Bronchial epithelial cell (primary cell): ENCODE measurements around the gene ODAD2. TPM values are rescaled to one million over a fixed set of nuclear protein-coding genes. Genes with fewer than 3 reads are reported as not detected.

Experiments
- DNase-seq: peaks from one replicate; pipeline ENCODE4 v3.0.0-alpha.2; 2010; ENCODE audit warnings: low read depth
- FAIRE-seq: peaks from 2 replicates; lab custom pipeline; 2011; peaks lifted over from hg19 to GRCh38; lab: Jason Lieb, UNC
- H3K27me3 ChIP-seq: 2 replicates; pipeline ENCODE4 v1.5.1; 2011; ENCODE audit warnings: low read length; ENCODE audit not compliant: control insufficient read depth, insufficient read depth
- H3K36me3 ChIP-seq: 2 replicates; pipeline ENCODE4 v1.5.1; 2011; ENCODE audit warnings: low read length; ENCODE audit not compliant: control insufficient read depth, insufficient read depth
- H3K4me3 ChIP-seq: 2 replicates; pipeline ENCODE4 v1.5.1; 2011; ENCODE audit warnings: mild to moderate bottlenecking, low read depth, low read length, control low read depth
- total RNA-seq: library from RNA; depleted of rRNA; stranded (reverse); fragments of >200 nt; gene quantifications from 2 replicates; pipeline ENCODE4 v1.2.1, GENCODE V29; 2014
- TF ChIP-seq, protein P1 (sequence below): IDR thresholded peaks from 2 replicates; pipeline ENCODE4 v1.5.1; 2011; ENCODE audit warnings: mild to moderate bottlenecking, moderate library complexity, low read length, control low read depth, inconsistent platforms; ENCODE audit not compliant: insufficient read depth, severe bottlenecking

The ODAD2 gene
- total RNA-seq, 1 donor from 2014 or later, result not detected

DNA sequence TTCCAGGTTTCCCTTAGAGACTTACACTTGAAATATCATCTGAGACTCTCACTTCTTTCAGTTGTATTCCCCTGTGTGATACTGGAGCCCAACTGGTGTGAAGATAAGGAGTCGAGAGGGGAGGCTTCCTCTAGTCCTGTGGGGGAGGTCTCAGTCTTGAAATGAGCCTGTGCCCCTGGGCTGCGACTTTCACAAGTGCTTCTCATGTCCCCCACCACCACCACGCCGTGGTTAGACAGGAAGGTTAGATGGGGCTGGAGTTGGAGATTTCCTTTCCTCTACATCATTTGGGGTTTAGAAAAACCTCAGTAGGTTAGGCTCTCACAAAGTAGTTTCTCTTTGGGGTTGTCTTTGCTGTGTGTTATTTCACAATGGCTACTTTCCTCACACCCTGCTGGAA is 227.6 kb downstream of the ODAD2 start:
- Histone ChIP-seq H3K4me3 (no peak overlapping the region), H3K27me3 (no peaks in the 10 kb centered on the region), H3K36me3 (no peaks in the 10 kb centered on the region)
- no peak for FAIRE-seq
- DNase-seq, result no peak
- TF ChIP-seq, protein P1, sequence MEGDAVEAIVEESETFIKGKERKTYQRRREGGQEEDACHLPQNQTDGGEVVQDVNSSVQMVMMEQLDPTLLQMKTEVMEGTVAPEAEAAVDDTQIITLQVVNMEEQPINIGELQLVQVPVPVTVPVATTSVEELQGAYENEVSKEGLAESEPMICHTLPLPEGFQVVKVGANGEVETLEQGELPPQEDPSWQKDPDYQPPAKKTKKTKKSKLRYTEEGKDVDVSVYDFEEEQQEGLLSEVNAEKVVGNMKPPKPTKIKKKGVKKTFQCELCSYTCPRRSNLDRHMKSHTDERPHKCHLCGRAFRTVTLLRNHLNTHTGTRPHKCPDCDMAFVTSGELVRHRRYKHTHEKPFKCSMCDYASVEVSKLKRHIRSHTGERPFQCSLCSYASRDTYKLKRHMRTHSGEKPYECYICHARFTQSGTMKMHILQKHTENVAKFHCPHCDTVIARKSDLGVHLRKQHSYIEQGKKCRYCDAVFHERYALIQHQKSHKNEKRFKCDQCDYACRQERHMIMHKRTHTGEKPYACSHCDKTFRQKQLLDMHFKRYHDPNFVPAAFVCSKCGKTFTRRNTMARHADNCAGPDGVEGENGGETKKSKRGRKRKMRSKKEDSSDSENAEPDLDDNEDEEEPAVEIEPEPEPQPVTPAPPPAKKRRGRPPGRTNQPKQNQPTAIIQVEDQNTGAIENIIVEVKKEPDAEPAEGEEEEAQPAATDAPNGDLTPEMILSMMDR, result no peak

DNA sequence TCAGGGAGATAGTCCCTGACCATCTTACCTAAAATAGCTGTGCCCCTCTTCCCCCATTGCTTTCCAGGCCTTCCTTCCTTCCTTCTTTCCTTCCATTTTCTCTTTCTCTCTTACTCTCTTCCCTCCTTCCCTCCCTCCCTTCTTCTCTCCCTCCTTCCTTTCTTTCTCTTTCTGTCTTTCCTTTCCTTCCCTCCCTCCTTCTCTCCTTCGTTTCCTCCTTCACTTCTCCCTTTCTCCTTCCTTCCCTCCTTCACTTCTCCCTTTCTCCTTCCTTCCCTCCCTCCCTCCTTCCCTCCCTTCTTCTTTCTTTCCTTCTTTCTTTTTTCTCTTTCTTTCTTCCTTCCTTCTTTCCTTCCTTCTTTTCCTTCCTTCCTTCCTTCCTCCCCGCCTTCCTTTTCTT is 228.7 kb downstream of the ODAD2 start:
- TF ChIP-seq, protein P1, result no peak
- Histone ChIP-seq H3K36me3 (no peaks in the 10 kb centered on the region), H3K27me3 (no peaks in the 10 kb centered on the region), H3K4me3 (no peak overlapping the region)
- DNase-seq, result no peak
- no peak for FAIRE-seq
